Astrocyte (in vitro differentiated cells and primary cell): ENCODE data around the gene SCNN1A.
A peak's percentile ranks its signal among the peaks of the same experiment; 100 is the strongest.

ENCODE experiments used
- CTCF ChIP-seq: IDR thresholded peaks from 2 replicates; pipeline ENCODE4 v1.5.1; 2011; ENCODE audit warnings: low read depth, mild to moderate bottlenecking, inconsistent platforms, low read length, moderate library complexity; ENCODE audit not compliant: insufficient read depth
- EZH2 ChIP-seq: IDR thresholded peaks from 2 replicates; pipeline ENCODE4 v1.6.1; 2012; ENCODE audit warnings: mild to moderate bottlenecking, low read length, inconsistent platforms; ENCODE audit not compliant: insufficient read depth

- TF ChIP-seq EZH2 (no peak), CTCF (peak; percentile 27)
These were observed 911 bp upstream of the SCNN1A start for GRCh38 chr12:6376079-6376869.
